K562 treated with DMSO at 1 percent for 4 hours (cell line): Measurements from ENCODE around the gene LIMS3. TPM values are rescaled to one million over a fixed set of nuclear protein-coding genes. Genes with fewer than 3 reads are reported as not detected.

Source experiments
- total RNA-seq: library from RNA; unstranded; fragments of 300-600 nt; gene quantifications from 2 replicates; pipeline ENCODE4 v1.2.3, GENCODE V29; 2022; ENCODE audit not compliant: insufficient read depth

Gene LIMS3, protein sequence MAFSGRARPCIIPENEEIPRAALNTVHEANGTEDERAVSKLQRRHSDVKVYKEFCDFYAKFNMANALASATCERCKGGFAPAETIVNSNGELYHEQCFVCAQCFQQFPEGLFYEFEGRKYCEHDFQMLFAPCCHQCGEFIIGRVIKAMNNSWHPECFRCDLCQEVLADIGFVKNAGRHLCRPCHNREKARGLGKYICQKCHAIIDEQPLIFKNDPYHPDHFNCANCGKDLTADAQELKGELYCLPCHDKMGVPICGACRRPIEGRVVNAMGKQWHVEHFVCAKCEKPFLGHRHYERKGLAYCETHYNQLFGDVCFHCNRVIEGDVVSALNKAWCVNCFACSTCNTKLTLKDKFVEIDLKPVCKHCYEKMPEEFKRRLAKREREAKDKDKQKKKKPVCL
- total RNA-seq, result 2.0 TPM in 1 of 2 replicates, not detected in the other

DNA sequence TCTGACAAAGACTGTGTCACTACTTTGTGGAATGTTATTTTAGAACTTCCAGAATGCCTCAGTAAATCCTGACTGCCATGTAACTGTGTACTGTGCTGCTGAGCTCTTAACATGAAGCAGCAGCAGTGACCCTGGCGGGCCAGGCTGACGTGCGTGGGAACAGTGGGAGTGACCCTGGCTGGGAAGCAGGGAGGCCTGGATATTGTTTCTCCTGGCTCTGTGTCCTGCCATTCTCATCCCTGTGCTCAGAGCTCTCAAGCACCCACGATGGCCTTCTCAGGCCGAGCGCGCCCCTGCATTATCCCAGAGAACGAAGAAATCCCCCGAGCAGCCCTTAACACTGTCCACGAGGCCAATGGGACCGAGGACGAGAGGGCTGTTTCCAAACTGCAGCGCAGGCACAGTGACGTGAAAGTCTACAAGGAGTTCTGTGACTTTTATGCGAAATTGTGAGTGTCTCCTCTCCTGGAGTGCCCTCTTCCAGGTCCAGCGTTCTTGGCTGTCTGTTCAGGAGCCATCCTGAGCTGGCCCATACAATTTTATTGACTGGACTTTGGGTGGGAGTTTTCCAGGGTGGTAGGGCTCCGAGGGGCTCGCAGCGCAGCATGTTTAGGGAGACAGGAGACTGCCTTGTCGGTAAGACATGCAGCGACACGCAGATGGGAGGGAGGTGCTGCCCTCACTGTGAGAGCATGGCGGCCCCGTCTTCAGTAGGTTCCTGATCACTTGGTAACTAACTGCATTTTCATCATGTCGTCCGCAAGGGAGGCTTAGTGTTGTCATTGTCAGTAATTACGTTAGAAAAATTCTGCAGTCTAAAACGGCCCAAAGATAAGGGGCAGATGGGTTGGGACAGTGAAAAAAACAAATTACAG lies at the start of gene LIMS3:
Gene LIMS3 (plus strand): TSS at position 227 of the 875 bp plus-strand sequence. CDS start 41 bp downstream, at position 268.

Other genes with a start within 250 kb of the LIMS3 start
- not detected in 2 replicates for gene RGPD5, start 104.4 kb upstream of the LIMS3 start, total RNA-seq
- not detected in 2 replicates for gene MALL, start 217.1 kb downstream of the LIMS3 start, total RNA-seq